GM18520 (cell line): Measurements from ENCODE around the gene CEACAM8.
"Not testable (repeated sequence)": the region's sequence is repeated elsewhere in the genome, so short reads cannot be mapped to it uniquely, and the experiment has no call there.

Source experiments
- ATAC-seq: cut with Tn5 transposase; IDR thresholded peaks from one replicate; pipeline ENCODE4 v1.9.1; 2021; ENCODE audit not compliant: unreplicated experiment

Gene CEACAM8

GRCh38 chr19:42573642-42574041, 21.1 kb downstream of the CEACAM8 start:
- no peak for ATAC-seq

- no peak for ATAC-seq
These were observed 23.6 kb downstream of the CEACAM8 start for GRCh38 chr19:42571116-42571515.

GRCh38 chr19:42569193-42569592, 25.5 kb downstream of the CEACAM8 start:
- ATAC-seq, result no peak

- no peak for ATAC-seq
These were observed 26.7 kb downstream of the CEACAM8 start for GRCh38 chr19:42568006-42568405.

- ATAC-seq, result no peak
These were observed 27.2 kb downstream of the CEACAM8 start for GRCh38 chr19:42567567-42567966.

GRCh38 chr19:42563352-42564210, 31.1 kb downstream of the CEACAM8 start:
- peak; percentile 52 for ATAC-seq

- ATAC-seq, result no peak
These were observed 33.2 kb downstream of the CEACAM8 start for GRCh38 chr19:42561512-42561911.

- no peak for ATAC-seq
These were observed 34.0 kb downstream of the CEACAM8 start for GRCh38 chr19:42560731-42561130.

GRCh38 chr19:42558450-42559150, 36.1 kb downstream of the CEACAM8 start:
- ATAC-seq, result no peak

GRCh38 chr19:42557386-42557871, 37.3 kb downstream of the CEACAM8 start:
- not testable (repeated sequence) for ATAC-seq

- no peak for ATAC-seq
These were observed 38.9 kb downstream of the CEACAM8 start for GRCh38 chr19:42555801-42556200.

- no peak for ATAC-seq
These were observed 39.4 kb downstream of the CEACAM8 start for GRCh38 chr19:42555317-42555716.

GRCh38 chr19:42554046-42554575, 40.6 kb downstream of the CEACAM8 start:
- no peak for ATAC-seq

- no peak for ATAC-seq
These were observed 41.3 kb downstream of the CEACAM8 start for GRCh38 chr19:42553292-42554045.

GRCh38 chr19:42552086-42553065, 42.3 kb downstream of the CEACAM8 start:
- no peak for ATAC-seq

- ATAC-seq, result not testable (repeated sequence)
These were observed 44.2 kb downstream of the CEACAM8 start for GRCh38 chr19:42550521-42550920.

GRCh38 chr19:42549067-42549466, 45.7 kb downstream of the CEACAM8 start:
- not testable (repeated sequence) for ATAC-seq

GRCh38 chr19:42548552-42548951, 46.2 kb downstream of the CEACAM8 start:
- ATAC-seq, result no peak

- no peak for ATAC-seq
These were observed 46.8 kb downstream of the CEACAM8 start for GRCh38 chr19:42547929-42548328.
